Vagina (tissue), 2 donors: ENCODE measurements around the gene SLC12A7. TPM values are rescaled to one million over a fixed set of nuclear protein-coding genes. Genes with fewer than 3 reads are reported as not detected.
"Not testable (repeated sequence)": the region's sequence is repeated elsewhere in the genome, so short reads cannot be mapped to it uniquely, and the experiment has no call there.

Experiments
- DNase-seq, 2 donors: peaks; one replicate each; pipeline ENCODE4 v3.0.0-alpha.2; 2017; ENCODE audit errors: extremely low spot score in 2 of 2
- H3K27ac ChIP-seq: fragments of 200-600 bp; sonication (generic); one replicate; pipeline ENCODE4 v1.5.1; 2019
- H3K27me3 ChIP-seq: fragments of 200-600 bp; sonication (generic); one replicate; pipeline ENCODE4 v1.5.1; 2019
- H3K36me3 ChIP-seq, 2 donors: fragments of 200-600 bp; sonication (generic); one replicate each; pipeline ENCODE4 v1.5.1; 2017 to 2019
- H3K4me1 ChIP-seq: fragments of 200-600 bp; sonication (generic); one replicate; pipeline ENCODE4 v1.5.1; 2019
- H3K4me3 ChIP-seq, 2 donors: fragments of 200-600 bp; sonication (generic); 1 replicate in 1 of 2; 2 replicates in 1 of 2; pipeline ENCODE4 v1.5.1; 2016 to 2019
- H3K9me3 ChIP-seq: fragments of 200-600 bp; sonication (generic); one replicate; pipeline ENCODE4 v1.5.1; 2019
- POLR2A ChIP-seq, 2 donors: fragments of 450-650 bp; IDR thresholded peaks; one replicate each; pipeline ENCODE4 v1.6.1; 2017; ENCODE audit warnings: antibody characterized with exemption in 2 of 2, mild to moderate bottlenecking in 2 of 2, moderate library complexity in 2 of 2
- POLR2AphosphoS5 ChIP-seq, 2 donors: sonication (generic); formaldehyde crosslinking; IDR thresholded peaks; one replicate each; pipeline ENCODE4 v1.9.0; 2017; ENCODE audit warnings: antibody characterized with exemption in 2 of 2, mild to moderate bottlenecking in 2 of 2, low read depth in 1 of 2; ENCODE audit not compliant: insufficient read depth in 1 of 2
- intact Hi-C: fragments of 100-400 bp; cut with DNase I; formaldehyde crosslinking; loops from one replicate; pipeline ENCODE4 v1.15.1; 2023
- total RNA-seq: library from RNA; depleted of rRNA; stranded (reverse); fragments of >200 nt; gene quantifications from one replicate; pipeline ENCODE4 v1.2.3, GENCODE V29; 2016
- TF ChIP-seq, protein P1 (sequence below), 3 experiments: fragments of 450-650 bp in 2 of 3; fragments of 200-600 bp in 1 of 3; sonication (generic) in 1 of 3; IDR thresholded peaks; one replicate each; pipeline ENCODE4 v1.5.1; 2017 to 2019; ENCODE audit warnings: antibody characterized with exemption in 3 of 3, mild to moderate bottlenecking in 2 of 3, moderate library complexity in 2 of 3

SLC12A7 gene
- total RNA-seq, 1 donor from 2014 or later, result 21.6 TPM

DNA sequence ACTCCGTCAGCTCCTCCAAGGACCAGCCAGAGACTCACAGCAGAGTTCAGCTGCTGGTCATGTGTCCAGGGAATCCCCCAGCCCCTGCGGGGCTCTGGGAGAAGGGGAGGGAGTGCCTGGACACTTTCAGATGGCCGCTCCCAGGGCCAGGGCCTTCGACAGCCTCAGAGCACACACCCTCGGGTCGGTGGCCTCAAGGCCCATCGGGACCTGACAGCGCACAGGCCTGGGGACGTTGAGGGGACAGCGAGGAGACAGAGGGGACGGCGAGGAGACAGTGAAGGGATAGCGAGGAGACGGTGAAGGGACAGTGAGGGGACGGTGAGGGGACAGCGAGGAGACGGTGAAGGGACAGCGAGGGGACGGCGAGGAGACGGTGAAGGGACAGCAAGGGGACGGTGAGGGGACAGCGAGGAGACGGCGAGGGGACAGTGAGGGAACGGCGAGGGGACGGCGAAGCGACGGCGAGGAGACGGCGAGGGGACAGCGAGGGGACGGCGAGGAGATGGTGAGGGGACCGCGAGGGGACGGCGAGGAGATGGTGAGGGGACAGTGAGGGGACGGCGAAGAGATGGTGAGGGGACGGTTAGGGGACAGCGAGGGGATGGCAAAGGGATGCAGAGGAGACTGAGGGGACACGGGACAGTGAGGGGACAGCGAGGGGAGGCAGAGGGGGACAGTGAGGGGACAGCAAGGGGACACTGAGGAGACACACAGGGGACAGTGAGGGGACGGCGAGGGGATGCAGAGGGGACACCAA, 47.3 kb downstream of the SLC12A7 start:
- Histone ChIP-seq H3K36me3 (peaks cover 0 to 13% of the 10 kb centered on the region in 2 donors), H3K27ac (no peak overlapping the region), H3K4me3 (no peak overlapping the region), H3K9me3 (no peaks in the 10 kb centered on the region), H3K4me1 (no peaks in the 10 kb centered on the region), H3K27me3 (no peaks in the 10 kb centered on the region)
- no peak for DNase-seq
- intact Hi-C loops, result no loop called here
- no peak for TF ChIP-seq POLR2AphosphoS5 (IDR thresholded peaks at IDR 0.05; ENCODE audit: insufficient read depth in 1 of 2, low read depth in 1 of 2)
- no peak for TF ChIP-seq POLR2A (IDR thresholded peaks at IDR 0.05)
- TF ChIP-seq, protein P1, sequence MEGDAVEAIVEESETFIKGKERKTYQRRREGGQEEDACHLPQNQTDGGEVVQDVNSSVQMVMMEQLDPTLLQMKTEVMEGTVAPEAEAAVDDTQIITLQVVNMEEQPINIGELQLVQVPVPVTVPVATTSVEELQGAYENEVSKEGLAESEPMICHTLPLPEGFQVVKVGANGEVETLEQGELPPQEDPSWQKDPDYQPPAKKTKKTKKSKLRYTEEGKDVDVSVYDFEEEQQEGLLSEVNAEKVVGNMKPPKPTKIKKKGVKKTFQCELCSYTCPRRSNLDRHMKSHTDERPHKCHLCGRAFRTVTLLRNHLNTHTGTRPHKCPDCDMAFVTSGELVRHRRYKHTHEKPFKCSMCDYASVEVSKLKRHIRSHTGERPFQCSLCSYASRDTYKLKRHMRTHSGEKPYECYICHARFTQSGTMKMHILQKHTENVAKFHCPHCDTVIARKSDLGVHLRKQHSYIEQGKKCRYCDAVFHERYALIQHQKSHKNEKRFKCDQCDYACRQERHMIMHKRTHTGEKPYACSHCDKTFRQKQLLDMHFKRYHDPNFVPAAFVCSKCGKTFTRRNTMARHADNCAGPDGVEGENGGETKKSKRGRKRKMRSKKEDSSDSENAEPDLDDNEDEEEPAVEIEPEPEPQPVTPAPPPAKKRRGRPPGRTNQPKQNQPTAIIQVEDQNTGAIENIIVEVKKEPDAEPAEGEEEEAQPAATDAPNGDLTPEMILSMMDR (IDR thresholded peaks at IDR 0.05), result no peak

DNA sequence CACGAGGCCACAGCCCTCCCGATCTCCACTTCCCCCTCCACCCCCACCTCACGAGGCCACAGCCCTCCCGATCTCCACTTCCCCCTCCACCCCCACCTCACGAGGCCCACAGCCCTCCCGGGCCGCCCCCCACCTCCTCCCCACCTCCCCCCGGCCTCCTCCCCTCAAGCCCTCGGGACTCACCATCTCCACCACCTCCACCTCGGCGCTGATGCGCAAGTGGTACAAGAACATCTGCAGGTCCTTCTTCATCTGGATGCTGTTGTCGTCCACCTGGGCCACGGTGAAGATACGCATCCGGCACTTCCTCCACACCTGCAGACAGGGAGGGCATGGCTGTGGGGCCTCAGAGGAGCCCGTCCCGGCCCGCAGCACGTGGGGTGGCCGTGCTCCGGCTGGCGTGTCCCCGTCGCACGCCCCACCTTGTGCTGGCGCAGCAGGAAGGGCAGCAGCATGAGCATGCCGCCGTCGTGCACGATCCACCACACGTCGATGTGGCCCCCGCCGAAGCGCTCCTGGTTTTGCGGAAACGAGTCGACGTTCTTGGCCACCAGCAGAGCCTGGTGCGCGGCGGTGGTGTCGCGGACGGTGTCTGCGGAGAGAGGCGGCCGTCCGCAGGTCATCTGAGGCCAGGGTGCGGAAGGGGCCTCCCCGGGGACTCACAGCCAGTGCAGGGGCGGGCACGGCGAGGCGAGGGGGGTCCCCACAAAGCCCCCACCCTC, 48.0 kb downstream of the SLC12A7 start:
- Histone ChIP-seq H3K36me3 (peaks cover 0 to 9% of the 10 kb centered on the region in 2 donors), H3K4me3 (no peak overlapping the region), H3K4me1 (no peaks in the 10 kb centered on the region), H3K27me3 (no peaks in the 10 kb centered on the region), H3K9me3 (no peaks in the 10 kb centered on the region), H3K27ac (no peak overlapping the region)
- no peak for TF ChIP-seq POLR2A (IDR thresholded peaks at IDR 0.05)
- no peak for TF ChIP-seq POLR2AphosphoS5 (IDR thresholded peaks at IDR 0.05; ENCODE audit: insufficient read depth in 1 of 2, low read depth in 1 of 2)
- TF ChIP-seq, protein P1 (IDR thresholded peaks at IDR 0.05), result no peak
- intact Hi-C loops, result no loop called here
- no peak for DNase-seq

DNA sequence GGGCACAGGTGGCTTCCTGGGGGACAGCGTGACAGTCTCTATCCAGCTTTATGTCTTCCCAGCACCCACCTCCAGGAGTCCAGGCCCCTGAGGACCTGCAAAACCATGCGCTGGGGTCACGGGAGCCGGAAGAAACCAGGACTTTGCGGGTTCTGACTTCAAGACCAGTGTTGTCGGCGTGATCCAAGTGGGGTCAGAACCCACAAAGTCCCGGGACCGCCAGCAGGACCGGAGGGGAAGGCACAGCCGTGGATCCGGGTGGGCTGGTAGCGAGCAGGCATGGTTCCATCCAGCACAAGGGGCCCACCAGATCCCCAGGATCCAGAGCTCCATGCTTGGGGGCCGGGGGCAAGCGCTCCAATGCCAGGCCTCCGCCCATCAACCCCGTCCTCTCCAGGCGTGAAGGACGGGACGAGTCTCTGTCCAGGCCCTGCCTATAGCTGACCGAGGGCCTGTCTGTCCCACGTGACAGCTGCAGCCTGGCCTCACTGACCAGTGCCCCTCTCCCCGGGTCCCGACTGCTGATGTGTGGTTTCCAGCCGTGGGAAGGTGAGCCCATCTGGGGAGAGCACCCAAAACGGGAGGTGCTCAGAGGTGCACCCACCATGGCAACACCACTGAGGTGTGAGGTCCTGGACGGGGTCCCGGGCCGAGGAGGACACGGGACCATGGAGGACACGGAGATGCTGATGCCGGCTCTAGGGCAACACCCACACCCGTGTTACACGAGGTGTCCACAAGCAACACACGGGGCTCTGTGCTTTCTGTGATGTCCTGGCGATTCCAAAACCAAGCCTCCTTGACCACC, 48.9 kb downstream of the SLC12A7 start:
- H3K27ac ChIP-seq, result no peak overlapping the region
- TF ChIP-seq POLR2A (IDR thresholded peaks at IDR 0.05) (no peak), POLR2AphosphoS5 (IDR thresholded peaks at IDR 0.05; ENCODE audit: insufficient read depth in 1 of 2, low read depth in 1 of 2) (no peak)
- TF ChIP-seq, protein P1 (IDR thresholded peaks at IDR 0.05), result no peak
- DNase-seq, result no peak
- H3K9me3 ChIP-seq, result no peaks in the 10 kb centered on the region
- peaks cover 0 to 9% of the 10 kb centered on the region in 2 donors for H3K36me3 ChIP-seq
- H3K4me1 ChIP-seq, result no peaks in the 10 kb centered on the region
- no peak overlapping the region for H3K4me3 ChIP-seq
- intact Hi-C loops, result no loop called here
- no peaks in the 10 kb centered on the region for H3K27me3 ChIP-seq

DNA sequence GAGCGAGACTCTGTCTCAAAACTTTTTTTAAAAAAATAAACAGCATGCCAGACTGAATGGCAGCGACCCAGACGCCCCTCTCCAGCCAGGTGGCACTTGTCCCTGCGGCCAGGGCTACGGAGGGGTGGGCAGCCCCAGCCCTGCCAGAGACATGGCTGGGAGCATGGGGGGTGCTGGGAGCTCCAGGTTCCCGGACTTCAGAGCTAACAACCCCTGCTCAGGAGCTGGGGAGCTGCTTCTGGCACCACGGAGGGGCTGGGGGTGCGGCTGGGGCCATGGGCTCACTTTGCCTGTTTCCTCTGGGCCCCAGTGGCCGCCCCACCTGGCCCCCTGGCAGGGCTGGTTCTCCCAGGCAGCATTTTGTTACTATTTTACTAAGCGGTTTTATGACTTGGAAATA, 49.9 kb downstream of the SLC12A7 start:
- Histone ChIP-seq H3K9me3 (no peaks in the 10 kb centered on the region), H3K27me3 (no peaks in the 10 kb centered on the region), H3K27ac (no peak overlapping the region), H3K4me3 (no peak overlapping the region), H3K36me3 (peaks cover 0 to 9% of the 10 kb centered on the region in 2 donors), H3K4me1 (no peaks in the 10 kb centered on the region)
- TF ChIP-seq, protein P1 (IDR thresholded peaks at IDR 0.05), result no peak
- TF ChIP-seq POLR2A (IDR thresholded peaks at IDR 0.05) (no peak), POLR2AphosphoS5 (IDR thresholded peaks at IDR 0.05; ENCODE audit: insufficient read depth in 1 of 2, low read depth in 1 of 2) (no peak)
- intact Hi-C loops, result no loop called here
- no peak for DNase-seq

DNA sequence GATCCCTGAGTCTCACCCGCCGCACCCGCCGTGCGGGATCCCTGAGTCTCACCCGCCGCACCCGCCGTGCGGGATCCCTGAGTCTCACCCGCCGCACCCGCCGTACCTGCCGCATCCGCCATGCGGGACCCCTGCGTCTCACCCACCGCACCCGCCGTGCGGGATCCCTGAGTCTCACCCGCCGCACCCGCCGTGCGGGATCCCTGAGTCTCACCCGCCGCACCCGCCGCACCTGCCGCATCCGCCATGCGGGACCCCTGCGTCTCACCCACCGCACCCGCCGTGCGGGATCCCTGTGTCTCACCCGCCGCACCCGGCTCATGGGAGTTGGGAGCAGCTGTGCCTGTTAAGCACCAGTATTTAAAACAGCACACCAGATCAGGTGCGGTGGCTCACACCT, 50.6 kb downstream of the SLC12A7 start:
- H3K4me1 ChIP-seq, intact Hi-C loops: not testable (repeated sequence)

More for the DNA sequence above, 50.6 kb downstream of the SLC12A7 start:
- not testable (repeated sequence) for H3K4me3 ChIP-seq, H3K27me3 ChIP-seq, H3K36me3 ChIP-seq, H3K27ac ChIP-seq, H3K9me3 ChIP-seq, DNase-seq
